Stomach (tissue), 9 donors: ENCODE data around the gene PPARGC1A. TPM values are rescaled to one million over a fixed set of nuclear protein-coding genes. Genes with fewer than 3 reads are reported as not detected.

Experiments used
- DNase-seq, 2 donors: peaks; one replicate each; pipeline versions ENCODE4 v3.0.0 to v3.0.0-alpha.2; 2013 to 2019
- H3K27ac ChIP-seq, 5 donors: fragments of 200-600 bp in 4 of 5; sonication (generic) in 4 of 5; one replicate each; pipeline ENCODE4 v1.5.1; 2013 to 2019; ENCODE audit warnings: mild to moderate bottlenecking in 1 of 5, moderate library complexity in 1 of 5
- H3K27me3 ChIP-seq, 3 donors: fragments of 200-600 bp; sonication (generic); one replicate each; pipeline ENCODE4 v1.5.1; 2017 to 2019; ENCODE audit warnings: mixed run types in 1 of 3
- H3K36me3 ChIP-seq, 4 donors: fragments of 200-600 bp; sonication (generic); 1 replicate in 3 of 4; 2 replicates in 1 of 4; pipeline ENCODE4 v1.5.1; 2016 to 2019
- H3K4me1 ChIP-seq, 4 donors: fragments of 200-600 bp; sonication (generic); one replicate each; pipeline ENCODE4 v1.5.1; 2016 to 2019
- H3K4me3 ChIP-seq, 4 donors: fragments of 200-600 bp; sonication (generic) in 3 of 4; one replicate each; pipeline ENCODE4 v1.5.1; 2016 to 2019; ENCODE audit warnings: mild to moderate bottlenecking in 1 of 4
- H3K9me3 ChIP-seq, 4 donors: fragments of 200-600 bp; sonication (generic); one replicate each; pipeline ENCODE4 v1.5.1; 2016 to 2019
- CTCF ChIP-seq, 7 experiments: fragments of 450-650 bp in 4 of 7; fragments of 200-600 bp in 3 of 7; sonication (generic) in 3 of 7; IDR thresholded peaks; one replicate each; pipeline ENCODE4 v1.5.1; 2016 to 2019; ENCODE audit warnings: antibody characterized with exemption in 7 of 7, control low read depth in 2 of 7, mild to moderate bottlenecking in 1 of 7
- EP300 ChIP-seq: sonication (generic); formaldehyde crosslinking; IDR thresholded peaks from one replicate; pipeline ENCODE4 v1.6.1; 2017; ENCODE audit warnings: antibody characterized with exemption
- POLR2A ChIP-seq, 4 donors: fragments of 450-650 bp; IDR thresholded peaks; one replicate each; pipeline ENCODE4 v1.6.1; 2016; ENCODE audit warnings: antibody characterized with exemption in 4 of 4, control low read depth in 2 of 4, mild to moderate bottlenecking in 1 of 4, moderate library complexity in 1 of 4
- POLR2AphosphoS5 ChIP-seq, 3 donors: sonication (generic); formaldehyde crosslinking; IDR thresholded peaks; one replicate each; pipeline ENCODE4 v1.6.1; 2016; ENCODE audit warnings: antibody characterized with exemption in 3 of 3
- WGBS, 5 donors: extraction: QIAGEN DNeasy Blood & Tissue Kit in 3 of 5; methylation state at CpG; one replicate each; pipeline versions ENCODE4 v1.1.5 to v1.1.7; 2013 to 2018; 5-methylcytosine and 5-hydroxymethylcytosine counted together
- intact Hi-C: fragments of 100-400 bp; cut with DNase I; formaldehyde crosslinking; loops from one replicate; pipeline ENCODE4 v1.15.1; 2023; ENCODE audit warnings: low total_unique reads
- polyA plus RNA-seq, 3 donors: library from polyadenylated mRNA; stranded (reverse); fragments of 200-250 nt; gene quantifications; one replicate each; pipeline ENCODE4 v1.2.3, GENCODE V29; 2013
- total RNA-seq, 5 donors: library from RNA; depleted of rRNA; stranded (reverse); fragments of >200 nt; gene quantifications; one replicate each; pipeline versions ENCODE4 v1.1.0 to v1.2.3, GENCODE V29; 2014 to 2016
- donor health status: healthy with polysubstance abuse.
- donor health status: Bipolar disorder and iron deficiency.
- donor health status: healthy.

PPARGC1A gene
- total and polyA plus RNA-seq, 8 donors, result 2.0 to 230 (median 13.1) TPM

- H3K4me3 ChIP-seq, result peak overlapping the region; percentile 46 to 52 (median 52)
- TF ChIP-seq EP300, result no peak
- no peak for TF ChIP-seq CTCF (IDR thresholded peaks at IDR 0.05)
- no peak for TF ChIP-seq POLR2AphosphoS5 (IDR thresholded peaks at IDR 0.05)
- no peak for TF ChIP-seq POLR2A (IDR thresholded peaks at IDR 0.05)
- H3K36me3 ChIP-seq, result no peaks in the 10 kb centered on the region
- H3K27ac ChIP-seq, result peak overlapping the region in 4 of 5 donors; percentile 75 to 80 (median 78)
- peak in 1 of 2 donors; percentile 21 for DNase-seq
- H3K4me1 ChIP-seq, result peaks cover 4 to 36% (median 18%) of the 10 kb centered on the region in 4 donors
- intact Hi-C loops, result no loop called here
- 4 to 11% (median 6%) methylated on average over 9 of the region's 9 CpGs for WGBS, 5 donors
- H3K27me3 ChIP-seq, result no peaks in the 10 kb centered on the region
- H3K9me3 ChIP-seq, result no peaks in the 10 kb centered on the region
Measured at GRCh38 chr4:23890369-23891063, 669 bp upstream of the PPARGC1A start.

- intact Hi-C loops, result no loop called here
- peak overlapping the region; percentile 75 to 80 (median 77) for H3K27ac ChIP-seq
Measured at GRCh38 chr4:23889391-23889790, 456 bp downstream of the PPARGC1A start.

GRCh38 chr4:23888421-23889319, 1.2 kb downstream of the PPARGC1A start:
- TF ChIP-seq EP300 (no peak), POLR2AphosphoS5 (IDR thresholded peaks at IDR 0.05) (no peak), CTCF (IDR thresholded peaks at IDR 0.05) (no peak), POLR2A (IDR thresholded peaks at IDR 0.05) (no peak)
- Histone ChIP-seq H3K27ac (peak overlapping the region; percentile 75 to 80 (median 77)), H3K27me3 (no peaks in the 10 kb centered on the region), H3K9me3 (no peaks in the 10 kb centered on the region), H3K4me1 (peaks cover 4 to 36% (median 18%) of the 10 kb centered on the region in 4 donors), H3K4me3 (peak overlapping the region; percentile 46 to 52 (median 52)), H3K36me3 (no peaks in the 10 kb centered on the region)
- intact Hi-C loops, result no loop called here
- WGBS, 5 donors, result 4 to 7% (median 6%) methylated on average over 25 of the region's 25 CpGs
- peak in 1 of 2 donors; percentile 67 for DNase-seq

More at GRCh38 chr4:23889391-23889790, 456 bp downstream of the PPARGC1A start:
- Histone ChIP-seq H3K4me1 (peaks cover 4 to 36% (median 18%) of the 10 kb centered on the region in 4 donors), H3K36me3 (no peaks in the 10 kb centered on the region), H3K9me3 (no peaks in the 10 kb centered on the region), H3K4me3 (peak overlapping the region; percentile 46 to 52 (median 52)), H3K27me3 (no peaks in the 10 kb centered on the region)
- no peak for DNase-seq
- no peak for TF ChIP-seq EP300
- no peak for TF ChIP-seq CTCF (IDR thresholded peaks at IDR 0.05)
- TF ChIP-seq POLR2AphosphoS5 (IDR thresholded peaks at IDR 0.05), result no peak
- TF ChIP-seq POLR2A (IDR thresholded peaks at IDR 0.05), result no peak
- WGBS, 5 donors, result 1 to 6% (median 3%) methylated on average over 3 of the region's 3 CpGs

- WGBS, 5 donors, result 42 to 59% (median 48%) methylated on average over 7 of the region's 7 CpGs
- peak overlapping the region; percentile 65 to 80 (median 77) for H3K27ac ChIP-seq
- H3K36me3 ChIP-seq, result no peaks in the 10 kb centered on the region
- DNase-seq, result no peak
- peaks cover 4 to 36% (median 18%) of the 10 kb centered on the region in 4 donors for H3K4me1 ChIP-seq
- TF ChIP-seq CTCF (IDR thresholded peaks at IDR 0.05), result no peak
- no peak for TF ChIP-seq POLR2A (IDR thresholded peaks at IDR 0.05)
- no peak for TF ChIP-seq POLR2AphosphoS5 (IDR thresholded peaks at IDR 0.05)
- no peak for TF ChIP-seq EP300
- no peaks in the 10 kb centered on the region for H3K9me3 ChIP-seq
- peak overlapping the region; percentile 46 to 52 (median 52) for H3K4me3 ChIP-seq
- intact Hi-C loops, result no loop called here
- H3K27me3 ChIP-seq, result no peaks in the 10 kb centered on the region
Measured at GRCh38 chr4:23887989-23888388, 1.9 kb downstream of the PPARGC1A start.
